Stimulated activated CD8-positive, alpha-beta memory T cell treated with anti-CD3 and anti-CD28 coated beads, Interleukin-7, amount 100 ng/mL, for 4 hours (primary cell): ENCODE results near the gene KIAA2012.
A peak's percentile ranks its signal among the peaks of the same experiment; 100 is the strongest.
"Not testable (repeated sequence)": the region's sequence is repeated elsewhere in the genome, so short reads cannot be mapped to it uniquely, and the experiment has no call there.

ENCODE experiments used
- DNase-seq, 2 donors: peaks; one replicate each; pipeline ENCODE4 v3.0.0-alpha.2; 2020; ENCODE audit warnings: low read depth in 2 of 2

Gene KIAA2012

GRCh38 chr2:202193881-202194353 lies 120.9 kb downstream of the KIAA2012 start:
- no peak for DNase-seq

GRCh38 chr2:202194418-202194817 lies 121.4 kb downstream of the KIAA2012 start:
- DNase-seq, result no peak

GRCh38 chr2:202196727-202197126 lies 123.7 kb downstream of the KIAA2012 start:
- no peak for DNase-seq

GRCh38 chr2:202201220-202202160 lies 128.4 kb downstream of the KIAA2012 start:
- no peak for DNase-seq

- no peak for DNase-seq
Observed at GRCh38 chr2:202203348-202203747, 130.3 kb downstream of the KIAA2012 start.

- DNase-seq, result no peak
Observed at GRCh38 chr2:202204855-202205254, 131.8 kb downstream of the KIAA2012 start.

DNA sequence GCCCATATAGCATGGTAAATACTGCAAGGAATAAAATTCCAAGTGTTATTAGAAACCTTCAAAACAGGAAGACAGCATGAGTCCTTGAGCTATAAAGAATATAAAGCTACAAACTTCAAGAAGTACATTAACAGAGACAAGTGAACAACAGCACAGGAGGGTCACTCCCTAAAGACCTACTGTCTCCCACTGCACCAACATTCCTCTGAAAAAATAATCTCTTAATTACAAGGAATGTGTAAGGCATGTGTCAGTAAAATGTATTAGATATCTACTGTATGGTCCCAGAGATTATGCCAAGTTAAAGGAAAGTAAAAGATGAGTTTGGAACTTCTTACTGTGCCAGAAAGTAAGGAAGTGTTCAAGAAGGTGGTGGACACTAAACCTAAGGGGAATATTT lies 135.5 kb downstream of the KIAA2012 start:
- DNase-seq, result no peak

GRCh38 chr2:202215179-202215578 lies 142.1 kb downstream of the KIAA2012 start:
- DNase-seq, result no peak

DNA sequence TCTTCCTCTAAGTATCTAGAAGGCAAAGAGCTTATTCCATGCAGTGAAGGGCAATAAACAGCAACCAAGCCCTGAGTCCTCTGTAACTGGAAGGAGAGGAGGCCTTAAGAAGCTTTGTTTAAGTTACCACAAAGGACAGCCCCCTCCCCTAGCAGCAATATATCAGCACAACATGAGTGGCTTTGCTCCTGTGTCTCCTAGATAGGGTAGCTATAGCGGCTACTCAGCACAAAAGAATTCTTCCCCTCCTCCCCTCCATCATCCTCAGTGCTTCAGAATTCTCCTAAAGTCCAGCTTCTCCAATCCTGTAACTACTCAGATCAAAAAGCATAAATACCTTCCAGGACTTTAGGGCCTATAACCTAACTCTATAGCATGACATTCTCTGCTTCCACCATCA lies 148.8 kb downstream of the KIAA2012 start:
- DNase-seq, result no peak

DNA sequence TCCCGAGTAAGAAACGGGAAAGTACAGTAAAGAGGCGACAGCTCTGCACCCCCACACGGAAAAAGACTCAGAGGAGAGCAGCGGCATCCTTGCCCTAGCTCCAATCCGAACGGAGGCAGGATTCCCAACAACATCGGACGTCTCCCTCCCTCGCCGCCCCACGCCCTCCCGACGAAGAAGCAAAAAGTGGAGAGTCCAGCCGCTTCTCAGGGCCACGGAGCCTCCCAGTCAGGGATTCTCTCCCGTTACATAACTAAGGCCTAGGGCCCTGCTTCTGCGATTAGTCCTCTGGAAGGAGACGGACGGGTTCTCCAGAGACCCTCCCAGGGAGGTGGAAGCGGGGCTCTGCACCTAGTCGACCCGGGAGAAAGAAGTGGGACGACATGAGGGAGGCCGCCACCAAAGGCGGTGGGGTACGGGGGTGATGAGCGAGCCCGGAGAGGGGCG lies 164.8 kb downstream of the KIAA2012 start:
- no peak for DNase-seq

DNA sequence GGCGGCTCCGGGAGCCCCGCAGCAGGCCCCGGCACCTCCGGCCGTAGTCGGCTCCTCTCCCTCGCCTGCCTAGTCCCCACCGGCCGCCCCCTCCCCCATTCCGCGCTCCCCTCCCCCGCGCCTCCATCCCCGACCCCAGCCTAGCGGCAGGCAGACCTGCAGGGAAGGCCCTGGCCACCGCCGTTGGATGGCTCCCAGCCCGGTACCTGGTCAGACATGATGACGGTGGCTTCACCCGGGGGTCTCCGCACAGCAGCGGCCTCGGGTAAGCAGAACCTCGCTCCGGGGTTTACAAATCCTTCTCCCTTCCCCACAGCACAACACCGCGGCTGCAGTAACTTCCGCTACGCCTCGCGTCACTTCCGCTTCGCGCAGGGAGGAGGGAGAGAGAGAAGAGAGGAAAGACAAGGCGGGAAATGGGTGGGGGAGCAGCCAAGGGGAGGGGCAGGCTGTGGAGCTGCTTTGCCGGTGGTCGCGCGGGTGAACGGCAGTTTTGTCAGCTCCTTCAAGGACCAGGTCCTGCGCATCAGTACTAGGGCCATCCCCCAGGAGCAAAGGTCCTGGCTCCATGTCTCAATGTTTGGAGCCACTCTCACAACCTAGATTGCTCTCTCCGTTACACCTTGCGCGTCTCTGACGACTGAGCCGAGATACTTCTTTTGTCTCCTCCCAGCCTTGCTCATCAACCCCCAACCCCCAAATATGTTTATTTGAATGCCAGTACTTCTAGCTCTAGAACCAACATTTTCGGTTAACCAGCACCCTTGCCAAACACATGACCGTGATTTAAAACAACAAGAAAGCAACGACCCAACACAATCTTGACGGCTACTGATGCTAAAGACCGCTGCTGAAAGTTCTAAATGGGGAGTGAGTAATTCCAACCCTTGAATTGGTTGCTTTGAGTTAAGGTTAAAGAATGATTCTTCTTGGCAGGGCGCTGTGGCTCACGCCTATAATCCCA lies 165.5 kb downstream of the KIAA2012 start, which contains the start of gene SUMO1:
Gene SUMO1 (minus strand): TSS at position 364 of the 964 bp plus-strand sequence. CDS start 146 bp downstream, at position 218.
- peak; percentile 84 to 86 for DNase-seq

DNA sequence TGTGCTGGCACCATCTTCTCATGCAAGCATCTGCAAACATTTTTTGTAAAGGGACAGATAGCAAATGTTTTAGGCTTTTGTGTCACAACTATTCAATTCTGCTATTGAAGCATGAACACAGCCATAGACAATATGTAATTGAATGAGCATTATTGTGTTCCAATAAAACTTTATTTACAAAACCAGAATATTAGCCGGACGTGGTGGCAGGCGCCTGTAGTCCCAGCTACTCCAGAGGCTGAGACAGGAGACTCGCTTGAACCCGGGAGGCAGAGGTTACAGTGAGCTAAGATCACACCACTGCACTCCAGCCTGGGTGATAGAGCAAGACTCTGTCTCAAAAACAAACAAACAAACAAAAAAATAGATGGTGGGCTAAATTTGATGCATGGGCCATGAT lies 174.7 kb downstream of the KIAA2012 start:
- DNase-seq, result not testable (repeated sequence)

DNA sequence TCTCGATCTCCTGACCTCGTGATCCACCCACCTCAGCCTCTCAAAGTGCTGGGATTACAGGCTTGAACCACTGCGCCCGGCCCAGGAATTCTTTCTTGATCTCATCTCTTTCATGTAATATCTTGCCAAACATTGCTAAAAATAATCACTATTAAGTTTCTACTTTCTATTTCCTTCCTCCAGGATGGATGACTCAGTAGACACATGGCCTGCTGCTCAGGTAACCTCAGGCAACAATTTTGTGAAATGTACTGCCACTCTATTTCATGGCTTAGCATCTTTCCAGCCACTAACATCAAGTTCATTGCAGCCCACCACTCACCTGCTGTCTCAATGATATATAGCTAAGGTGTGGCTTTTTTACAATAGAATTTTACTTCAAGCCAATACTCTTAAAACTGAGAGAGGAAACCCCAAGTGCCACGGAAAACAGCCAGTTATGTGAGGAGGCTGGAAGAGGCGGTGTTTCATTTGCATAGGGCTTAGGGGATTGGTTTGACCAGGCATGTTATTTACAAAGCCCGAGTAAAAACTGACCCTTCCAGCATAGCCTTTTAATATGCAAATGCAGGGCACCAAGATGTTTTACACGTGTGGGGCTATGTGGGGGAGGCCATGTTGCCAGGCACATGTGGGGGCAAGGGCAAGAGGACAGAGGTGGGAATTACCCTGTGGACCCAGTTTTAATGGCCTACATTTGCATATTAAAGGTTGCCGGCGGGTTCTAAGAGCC lies 176.6 kb downstream of the KIAA2012 start:
- no peak for DNase-seq

- DNase-seq, result no peak
Observed at GRCh38 chr2:202251494-202251893, 178.4 kb downstream of the KIAA2012 start.
